ENCODE data around the gene TNRC6A.
A peak's percentile ranks its signal among the peaks of the same experiment; 100 is the strongest.

Gene TNRC6A

GRCh38 chr16:24784121-24784520 lies 54.7 kb downstream of the TNRC6A start:
- no peak for TF ChIP-seq EZH2phosphoT487 (conservative IDR thresholded peaks at IDR 0.05; ENCODE audit: low read length)
- TF ChIP-seq CTCF (IDR thresholded peaks at IDR 0.05; ENCODE audit: insufficient read depth, low read length, poor library complexity, severe bottlenecking) = no peak
- Histone ChIP-seq H2AFZ (ENCODE audit: low read depth, low read length, severe bottlenecking) (no peak overlapping the region), H3K9me2 (replicated peaks; ENCODE audit: insufficient read depth, low read length) (no peaks in the 10 kb centered on the region), H4K20me1 (ENCODE audit: low read depth, low read length) (no peaks in the 10 kb centered on the region), H3K4me2 (ENCODE audit: low read depth, low read length, poor library complexity, severe bottlenecking) (no peak overlapping the region), H3K36me3 (ENCODE audit: low read length) (peaks cover 9% of the 10 kb centered on the region), H3K9ac (ENCODE audit: low read length) (no peak overlapping the region), H3K9me3 (ENCODE audit: insufficient read depth, low read length) (no peaks in the 10 kb centered on the region), H3K4me3 (ENCODE audit: insufficient read depth, low read length, poor library complexity, severe bottlenecking) (no peak overlapping the region), H3K27me3 (ENCODE audit: low read length) (no peaks in the 10 kb centered on the region), H3K27ac (ENCODE audit: low read depth, low read length) (no peak overlapping the region), H3F3A (ENCODE audit: insufficient read depth) (no peaks in the 10 kb centered on the region), H3K79me2 (ENCODE audit: insufficient read depth, low read length) (0 out of 2 replicates have a peak, but pooled peaks cover 4% of the 10 kb centered on the region)

GRCh38 chr16:24789881-24790280 lies 60.4 kb downstream of the TNRC6A start:
- Histone ChIP-seq H3K9ac (ENCODE audit: low read length) (no peak overlapping the region), H3K9me3 (ENCODE audit: insufficient read depth, low read length) (no peaks in the 10 kb centered on the region), H4K20me1 (ENCODE audit: low read depth, low read length) (no peaks in the 10 kb centered on the region), H3K27ac (ENCODE audit: low read depth, low read length) (no peak overlapping the region), H3K4me3 (ENCODE audit: insufficient read depth, low read length, poor library complexity, severe bottlenecking) (no peak overlapping the region), H3K4me2 (ENCODE audit: low read depth, low read length, poor library complexity, severe bottlenecking) (no peak overlapping the region), H3K9me2 (replicated peaks; ENCODE audit: insufficient read depth, low read length) (no peaks in the 10 kb centered on the region), H3K79me2 (ENCODE audit: insufficient read depth, low read length) (0 out of 2 replicates have a peak, but pooled peaks cover 4% of the 10 kb centered on the region), H2AFZ (ENCODE audit: low read depth, low read length, severe bottlenecking) (no peak overlapping the region), H3K36me3 (ENCODE audit: low read length) (peaks cover 38% of the 10 kb centered on the region), H3F3A (ENCODE audit: insufficient read depth) (no peaks in the 10 kb centered on the region), H3K27me3 (ENCODE audit: low read length) (no peaks in the 10 kb centered on the region)
- no peak for TF ChIP-seq EZH2phosphoT487 (conservative IDR thresholded peaks at IDR 0.05; ENCODE audit: low read length)
- no peak for TF ChIP-seq CTCF (IDR thresholded peaks at IDR 0.05; ENCODE audit: insufficient read depth, low read length, poor library complexity, severe bottlenecking)

- Histone ChIP-seq H2AFZ (ENCODE audit: low read depth, low read length, severe bottlenecking) (no peak overlapping the region), H3K27me3 (ENCODE audit: low read length) (no peaks in the 10 kb centered on the region), H3K79me2 (ENCODE audit: insufficient read depth, low read length) (no peaks in the 10 kb centered on the region), H3K9ac (ENCODE audit: low read length) (no peak overlapping the region), H3K36me3 (ENCODE audit: low read length) (peaks cover 40% of the 10 kb centered on the region), H4K20me1 (ENCODE audit: low read depth, low read length) (no peaks in the 10 kb centered on the region), H3K4me2 (ENCODE audit: low read depth, low read length, poor library complexity, severe bottlenecking) (no peak overlapping the region), H3K27ac (ENCODE audit: low read depth, low read length) (no peak overlapping the region), H3K4me3 (ENCODE audit: insufficient read depth, low read length, poor library complexity, severe bottlenecking) (no peak overlapping the region), H3K9me2 (replicated peaks; ENCODE audit: insufficient read depth, low read length) (no peaks in the 10 kb centered on the region), H3K9me3 (ENCODE audit: insufficient read depth, low read length) (no peaks in the 10 kb centered on the region), H3F3A (ENCODE audit: insufficient read depth) (no peaks in the 10 kb centered on the region)
- TF ChIP-seq CTCF (IDR thresholded peaks at IDR 0.05; ENCODE audit: insufficient read depth, low read length, poor library complexity, severe bottlenecking) (peak; percentile 21), EZH2phosphoT487 (conservative IDR thresholded peaks at IDR 0.05; ENCODE audit: low read length) (no peak)
Measured at GRCh38 chr16:24800586-24800985, 71.1 kb downstream of the TNRC6A start.

All from SU-DHL-6 (cell line).